ENCODE data around the gene PPP1R26.
A peak's percentile ranks its signal among the peaks of the same experiment; 100 is the strongest.

Gene PPP1R26

GRCh38 chr9:135468854-135469521 is 10.6 kb upstream of the PPP1R26 start:
- no peak for DNase-seq

- peak; percentile 45 for DNase-seq
Measured at GRCh38 chr9:135471791-135472640, 7.6 kb upstream of the PPP1R26 start.

- DNase-seq, result no peak
Measured at GRCh38 chr9:135473972-135474543, 5.5 kb upstream of the PPP1R26 start.

- DNase-seq, result peak; percentile 60
Measured at GRCh38 chr9:135474915-135475314, 4.7 kb upstream of the PPP1R26 start.

- no peak for DNase-seq
Measured at GRCh38 chr9:135476561-135477355, 2.8 kb upstream of the PPP1R26 start.

- DNase-seq, result no peak
Measured at GRCh38 chr9:135478191-135478590, 1.4 kb upstream of the PPP1R26 start.

- peak; percentile 39 for DNase-seq
Measured at GRCh38 chr9:135478829-135479468, 633 bp upstream of the PPP1R26 start.

GRCh38 chr9:135480071-135480939 is 723 bp downstream of the PPP1R26 start:
- DNase-seq, result peak; percentile 31

GRCh38 chr9:135480940-135481310 is 1.3 kb downstream of the PPP1R26 start:
- DNase-seq, result no peak

GRCh38 chr9:135482015-135482754 is 2.6 kb downstream of the PPP1R26 start:
- no peak for DNase-seq

- no peak for DNase-seq
Measured at GRCh38 chr9:135484460-135485277, 5.1 kb downstream of the PPP1R26 start.

- no peak for DNase-seq
Measured at GRCh38 chr9:135485385-135485784, 5.8 kb downstream of the PPP1R26 start.

- no peak for DNase-seq
Measured at GRCh38 chr9:135485832-135486231, 6.2 kb downstream of the PPP1R26 start.

GRCh38 chr9:135486267-135487065 is 6.9 kb downstream of the PPP1R26 start:
- DNase-seq, result no peak

GRCh38 chr9:135487281-135488012 is 7.9 kb downstream of the PPP1R26 start:
- no peak for DNase-seq

- DNase-seq, result no peak
Measured at GRCh38 chr9:135488013-135488330, 8.4 kb downstream of the PPP1R26 start.

GRCh38 chr9:135488527-135488926 is 8.9 kb downstream of the PPP1R26 start:
- no peak for DNase-seq

- no peak for DNase-seq
Measured at GRCh38 chr9:135489188-135489906, 9.8 kb downstream of the PPP1R26 start.

Data from NCI-H2171 treated with DMSO at 0.1 percent for 48 hours (cell line).